ENCODE results near the gene ZNF592. TPM values are rescaled to one million over a fixed set of nuclear protein-coding genes. Genes with fewer than 3 reads are reported as not detected.

The ZNF592 gene
- total and polyA plus RNA-seq, 2 experiments from 2014 or later = 14.4 to 17.6 TPM

GRCh38 chr15:84797801-84798200 is 49.4 kb downstream of the ZNF592 start:
- H3K27me3 ChIP-seq = no peaks in the 10 kb centered on the region
- no peaks in the 10 kb centered on the region for H3K9me2 ChIP-seq (replicated peaks; ENCODE audit: insufficient read depth)
- H3K4me3 ChIP-seq = no peak overlapping the region
- peaks cover 9% of the 10 kb centered on the region for H4K20me1 ChIP-seq (ENCODE audit: insufficient read depth, poor library complexity, severe bottlenecking)
- TF ChIP-seq EZH2 (IDR thresholded peaks at IDR 0.05; ENCODE audit: borderline replicate concordance) (no peak), EZH2phosphoT487 (IDR thresholded peaks at IDR 0.05; ENCODE audit: low read depth, severe bottlenecking, unreplicated experiment) (no peak), CTCF (IDR thresholded peaks at IDR 0.05; ENCODE audit: poor library complexity) (no peak)
- H3K4me1 ChIP-seq (ENCODE audit: insufficient read depth) = no peaks in the 10 kb centered on the region
- peaks cover 34% of the 10 kb centered on the region for H3K79me2 ChIP-seq
- DNase-seq (ENCODE audit: low spot score) = no peak
- no peaks in the 10 kb centered on the region for H3K36me3 ChIP-seq (replicated peaks; ENCODE audit: insufficient read depth, low read depth)
- WGBS (ENCODE audit: low lambda C conversion rate, missing lambda C conversion rate) = 98% methylated on average over 3 of the region's 3 CpGs
- no peak overlapping the region for H3K4me2 ChIP-seq
- H2AFZ ChIP-seq = no peak overlapping the region
- no peak overlapping the region for H3K27ac ChIP-seq
- no peaks in the 10 kb centered on the region for H3K9me3 ChIP-seq (ENCODE audit: low read depth)

GRCh38 chr15:84798436-84798946 is 50.1 kb downstream of the ZNF592 start:
- H3K4me2 ChIP-seq = no peak overlapping the region
- no peaks in the 10 kb centered on the region for H3K4me1 ChIP-seq (ENCODE audit: insufficient read depth)
- no peak overlapping the region for H3K4me3 ChIP-seq
- peaks cover 29% of the 10 kb centered on the region for H3K79me2 ChIP-seq
- no peaks in the 10 kb centered on the region for H3K27me3 ChIP-seq
- WGBS (ENCODE audit: low lambda C conversion rate, missing lambda C conversion rate) = 97% methylated on average over 20 of the region's 21 CpGs
- DNase-seq (ENCODE audit: low spot score) = no peak
- H3K27ac ChIP-seq = no peak overlapping the region
- no peaks in the 10 kb centered on the region for H3K36me3 ChIP-seq (replicated peaks; ENCODE audit: insufficient read depth, low read depth)
- no peak overlapping the region for H2AFZ ChIP-seq
- TF ChIP-seq EZH2 (IDR thresholded peaks at IDR 0.05; ENCODE audit: borderline replicate concordance) (no peak), EZH2phosphoT487 (IDR thresholded peaks at IDR 0.05; ENCODE audit: low read depth, severe bottlenecking, unreplicated experiment) (no peak), CTCF (IDR thresholded peaks at IDR 0.05; ENCODE audit: poor library complexity) (no peak)
- no peaks in the 10 kb centered on the region for H3K9me2 ChIP-seq (replicated peaks; ENCODE audit: insufficient read depth)
- H4K20me1 ChIP-seq (ENCODE audit: insufficient read depth, poor library complexity, severe bottlenecking) = peaks cover 5% of the 10 kb centered on the region
- H3K9me3 ChIP-seq (ENCODE audit: low read depth) = no peaks in the 10 kb centered on the region

DNA sequence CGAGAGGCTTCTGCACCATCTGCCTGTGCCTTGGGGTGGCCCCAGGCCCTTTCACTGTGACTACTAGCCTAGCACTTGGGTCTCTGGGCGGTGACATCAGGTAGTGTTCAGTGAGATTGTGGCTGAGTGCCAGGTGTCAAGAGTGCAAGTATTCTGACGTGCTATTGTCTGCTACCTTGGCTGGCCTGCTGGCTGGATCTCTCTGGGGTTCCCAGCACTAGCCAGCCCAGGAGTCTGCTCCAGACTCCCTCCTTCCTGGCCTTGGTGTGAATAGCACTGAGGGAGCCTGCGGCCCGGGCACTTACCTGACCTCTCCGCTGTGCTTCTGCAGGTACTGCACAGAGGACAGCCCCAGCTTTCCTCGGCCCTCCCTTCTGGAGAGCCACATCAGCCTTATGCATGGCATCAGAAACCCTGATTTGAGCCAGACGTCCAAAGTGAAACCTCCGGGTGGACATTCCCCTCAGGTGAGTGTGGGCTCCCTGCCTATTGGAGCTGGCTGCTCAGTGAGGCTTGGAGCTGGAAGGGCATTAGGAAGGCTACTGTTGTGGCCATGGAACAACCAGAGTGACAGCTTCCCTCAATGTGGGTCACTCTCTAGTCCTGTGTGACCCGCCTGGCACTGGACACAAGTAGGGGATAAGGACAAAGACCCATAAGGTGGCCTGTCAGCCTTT is 51.3 kb downstream of the ZNF592 start:
- Histone ChIP-seq H3K36me3 (replicated peaks; ENCODE audit: insufficient read depth, low read depth) (no peaks in the 10 kb centered on the region), H3K4me3 (no peak overlapping the region), H3K27me3 (no peaks in the 10 kb centered on the region), H4K20me1 (ENCODE audit: insufficient read depth, poor library complexity, severe bottlenecking) (peaks cover 3% of the 10 kb centered on the region), H3K4me2 (no peak overlapping the region), H3K27ac (no peak overlapping the region), H3K79me2 (peaks cover 20% of the 10 kb centered on the region), H3K4me1 (ENCODE audit: insufficient read depth) (no peaks in the 10 kb centered on the region), H3K9me3 (ENCODE audit: low read depth) (no peaks in the 10 kb centered on the region), H2AFZ (no peak overlapping the region), H3K9me2 (replicated peaks; ENCODE audit: insufficient read depth) (no peaks in the 10 kb centered on the region)
- 95% methylated on average over 10 of the region's 10 CpGs for WGBS (ENCODE audit: low lambda C conversion rate, missing lambda C conversion rate)
- DNase-seq (ENCODE audit: low spot score) = peak; percentile 34
- no peak for TF ChIP-seq EZH2phosphoT487 (IDR thresholded peaks at IDR 0.05; ENCODE audit: low read depth, severe bottlenecking, unreplicated experiment)
- no peak for TF ChIP-seq EZH2 (IDR thresholded peaks at IDR 0.05; ENCODE audit: borderline replicate concordance)
- no peak for TF ChIP-seq CTCF (IDR thresholded peaks at IDR 0.05; ENCODE audit: poor library complexity)

All from hepatocyte (in vitro differentiated cells).